Nucleus accumbens (tissue), 56 donors: ENCODE results near the gene COA7.

Source experiments
- DNase-seq, 56 donors: peaks; one replicate each; lab custom pipeline; 2025; lab: John Stamatoyannopoulos, UW

COA7 gene

GRCh38 chr1:52641307-52641706, 56.8 kb downstream of the COA7 start:
- no peak for DNase-seq

DNA sequence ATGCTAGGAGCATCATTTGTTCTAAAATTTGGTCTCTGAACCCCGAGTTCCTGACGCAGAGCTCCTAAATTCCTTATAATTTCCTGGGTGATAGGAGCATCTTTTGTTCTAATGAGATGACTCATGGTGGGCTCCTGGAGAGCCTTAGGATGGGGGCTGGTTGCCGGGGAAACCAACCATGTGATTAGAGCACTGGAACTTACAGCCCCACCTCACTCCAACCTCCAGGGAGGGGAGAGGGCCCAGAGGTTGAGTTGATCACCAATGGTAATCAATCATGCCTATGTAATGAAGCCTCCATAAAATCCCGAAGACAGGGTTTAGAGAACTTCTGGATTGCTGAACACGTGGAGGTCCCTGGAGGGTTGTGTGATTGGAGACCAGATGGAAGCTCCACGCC, 57.5 kb downstream of the COA7 start:
- no peak for DNase-seq

GRCh38 chr1:52637946-52638345, 60.2 kb downstream of the COA7 start:
- DNase-seq: no peak

DNA sequence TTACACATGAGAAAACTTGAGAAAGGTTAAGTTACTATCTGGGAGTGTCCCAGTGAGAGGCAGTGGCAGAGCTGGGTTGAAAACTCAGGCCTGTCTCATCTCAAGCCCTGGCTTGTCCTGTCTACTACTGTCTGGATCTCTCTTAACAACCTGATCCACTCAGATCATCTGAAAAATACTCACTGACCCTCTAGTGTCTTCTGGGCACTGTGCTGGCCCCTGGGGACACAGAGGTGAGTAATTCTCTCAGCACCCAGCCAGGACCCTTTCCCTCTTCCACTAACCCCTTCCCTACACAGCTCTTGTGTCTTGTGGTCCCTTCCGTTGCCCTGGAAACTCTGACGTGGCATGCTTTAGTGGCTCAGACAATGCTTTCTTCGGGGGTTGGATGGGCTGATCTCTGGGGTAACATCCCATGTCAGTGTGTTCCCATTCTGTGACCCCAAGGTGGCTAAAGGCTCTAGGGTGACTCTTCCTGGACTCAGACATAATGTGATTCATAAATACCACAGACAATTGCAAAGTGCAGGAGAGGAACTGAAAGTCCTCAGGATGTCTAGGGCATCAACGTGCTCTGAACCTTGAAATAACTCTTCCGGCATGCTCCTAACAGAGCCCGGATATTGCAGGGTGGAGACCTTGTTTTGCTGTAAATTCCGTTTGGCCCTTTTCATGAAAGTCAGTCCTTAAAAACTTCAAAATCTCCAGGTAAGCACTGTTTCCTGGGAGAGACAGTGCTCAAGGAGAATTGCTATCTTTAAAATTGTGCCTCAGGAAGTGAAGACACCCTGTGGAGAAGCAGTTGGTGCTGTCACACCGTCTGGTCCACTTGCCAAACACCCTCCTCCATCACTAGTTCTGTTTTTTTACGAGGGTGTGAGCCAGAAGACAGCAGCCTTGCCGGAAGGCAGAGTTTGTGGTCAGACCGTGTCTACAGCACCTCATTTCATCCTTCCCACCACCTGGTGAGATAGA, 61.1 kb downstream of the COA7 start:
- DNase-seq: no peak

DNA sequence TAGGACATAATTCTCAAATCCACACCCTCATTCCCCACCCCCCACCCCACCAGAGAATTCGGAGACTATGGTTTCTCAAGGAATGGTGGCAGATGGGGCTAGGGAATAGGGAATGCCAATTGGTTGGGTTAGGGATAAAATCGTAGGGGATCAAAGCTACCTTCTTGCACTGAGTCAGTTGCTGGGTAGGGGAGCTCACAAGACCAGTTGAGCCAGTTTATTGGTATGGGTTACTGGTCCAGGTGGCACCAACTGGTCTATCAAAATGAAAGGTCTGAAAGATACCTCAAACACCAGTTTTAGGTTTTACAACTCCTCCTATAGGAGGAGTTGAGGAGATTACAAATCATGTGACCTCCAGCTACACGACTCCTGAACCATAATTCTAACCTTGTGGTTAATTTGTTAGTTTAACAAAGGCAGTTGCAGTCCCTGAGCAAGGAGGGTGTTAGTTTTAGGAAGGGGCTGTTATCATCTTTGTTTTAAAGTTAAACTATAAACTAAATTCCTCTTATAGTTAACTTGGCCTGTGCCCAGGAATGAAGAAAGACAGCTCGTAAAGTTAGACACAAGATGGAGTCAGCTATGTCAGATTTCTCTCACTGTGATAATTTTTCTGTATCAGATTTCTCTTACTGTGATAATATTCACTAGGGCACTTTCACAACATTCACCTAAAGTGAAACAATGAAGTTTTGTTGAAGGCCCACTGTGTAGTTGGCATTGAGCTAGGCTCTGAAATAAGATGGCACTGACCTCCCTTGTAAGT, 62.6 kb downstream of the COA7 start:
- DNase-seq: no peak
